ENCODE data around the gene ZNF189.

DNA sequence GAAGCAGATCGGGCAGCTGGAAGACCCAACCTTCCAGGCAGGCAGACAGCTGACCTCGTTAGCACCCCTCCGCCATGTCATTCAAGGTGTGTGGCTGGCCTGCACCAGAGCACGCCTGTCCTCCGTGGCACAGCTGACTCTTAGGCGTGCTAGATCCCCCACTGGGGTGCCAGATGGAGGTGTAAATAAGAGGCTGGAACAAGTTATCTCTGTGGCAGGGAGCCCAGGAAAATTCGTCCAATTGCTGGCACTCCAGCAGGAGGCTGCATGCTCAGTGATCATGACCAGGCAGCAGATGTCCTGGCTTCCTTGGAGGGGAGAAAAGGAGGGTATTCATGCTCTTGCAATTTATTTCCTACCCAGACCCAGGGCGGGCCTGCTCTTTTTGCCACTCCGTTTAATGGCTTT is 44.7 kb downstream of the ZNF189 start:
- no peak for TF ChIP-seq CTCF (IDR thresholded peaks at IDR 0.05; ENCODE audit: low read length)
- no peak for TF ChIP-seq EZH2phosphoT487 (IDR thresholded peaks at IDR 0.05; ENCODE audit: low read length)
- no peak for TF ChIP-seq EZH2 (optimal IDR thresholded peaks at IDR 0.05; ENCODE audit: low read depth, low read length)

All from MM.1S (cell line).